KMS-11 (cell line): Measurements from ENCODE around the gene RIPK4.
"Not testable (repeated sequence)": the region's sequence is repeated elsewhere in the genome, so short reads cannot be mapped to it uniquely, and the experiment has no call there.

Experiments
- H2AFZ ChIP-seq: fragments of 200-600 bp; sonication (generic); 2 replicates; pipeline ENCODE4 v1.6.1; 2016; ENCODE audit warnings: antibody characterized with exemption, mixed run types, low read depth
- H3K27ac ChIP-seq: fragments of 200-600 bp; sonication (generic); 2 replicates; pipeline ENCODE4 v1.6.1; 2016; ENCODE audit warnings: mild to moderate bottlenecking, mixed run types
- H3K27me3 ChIP-seq: fragments of 200-600 bp; sonication (generic); 2 replicates; pipeline ENCODE4 v1.6.1; 2017; ENCODE audit warnings: mild to moderate bottlenecking, low read depth, mixed run types, moderate library complexity; ENCODE audit not compliant: insufficient read depth
- H3K36me3 ChIP-seq: fragments of 200-600 bp; sonication (generic); 2 replicates; pipeline ENCODE4 v1.6.1; 2017; ENCODE audit warnings: mild to moderate bottlenecking, mixed run types; ENCODE audit not compliant: insufficient read depth
- H3K4me1 ChIP-seq: fragments of 200-600 bp; sonication (generic); 2 replicates; pipeline ENCODE4 v1.6.1; 2016; ENCODE audit warnings: mild to moderate bottlenecking, low read depth, mixed run types; ENCODE audit not compliant: poor library complexity, severe bottlenecking
- H3K4me2 ChIP-seq: fragments of 200-600 bp; sonication (generic); 2 replicates; pipeline ENCODE4 v1.7.0; 2016; ENCODE audit warnings: mild to moderate bottlenecking, mixed run types
- H3K4me3 ChIP-seq: fragments of 200-600 bp; sonication (generic); IDR thresholded peaks from 2 replicates; pipeline ENCODE4 v1.6.1; 2017; ENCODE audit warnings: low read depth, low read length, mixed read lengths; ENCODE audit not compliant: insufficient read depth
- H3K79me2 ChIP-seq: fragments of 200-600 bp; sonication (generic); 2 replicates; pipeline ENCODE4 v1.6.1; 2016; ENCODE audit warnings: low read depth, mixed run types; ENCODE audit not compliant: insufficient read depth
- H3K9ac ChIP-seq: fragments of 200-600 bp; sonication (generic); 2 replicates; pipeline ENCODE4 v1.6.1; 2016; ENCODE audit warnings: mild to moderate bottlenecking, mixed run types
- H4K20me1 ChIP-seq: fragments of 200-600 bp; sonication (generic); 2 replicates; pipeline ENCODE4 v1.6.1; 2016; ENCODE audit warnings: mild to moderate bottlenecking, mixed run types; ENCODE audit not compliant: insufficient read depth
- TF ChIP-seq, protein P1 (sequence below): fragments of 200-600 bp; sonication (generic); conservative IDR thresholded peaks from 2 replicates; pipeline ENCODE4 v1.6.1; 2017; ENCODE audit warnings: low read depth, mild to moderate bottlenecking, antibody characterized with exemption, low read length, moderate library complexity, mixed read lengths

The RIPK4 gene

DNA sequence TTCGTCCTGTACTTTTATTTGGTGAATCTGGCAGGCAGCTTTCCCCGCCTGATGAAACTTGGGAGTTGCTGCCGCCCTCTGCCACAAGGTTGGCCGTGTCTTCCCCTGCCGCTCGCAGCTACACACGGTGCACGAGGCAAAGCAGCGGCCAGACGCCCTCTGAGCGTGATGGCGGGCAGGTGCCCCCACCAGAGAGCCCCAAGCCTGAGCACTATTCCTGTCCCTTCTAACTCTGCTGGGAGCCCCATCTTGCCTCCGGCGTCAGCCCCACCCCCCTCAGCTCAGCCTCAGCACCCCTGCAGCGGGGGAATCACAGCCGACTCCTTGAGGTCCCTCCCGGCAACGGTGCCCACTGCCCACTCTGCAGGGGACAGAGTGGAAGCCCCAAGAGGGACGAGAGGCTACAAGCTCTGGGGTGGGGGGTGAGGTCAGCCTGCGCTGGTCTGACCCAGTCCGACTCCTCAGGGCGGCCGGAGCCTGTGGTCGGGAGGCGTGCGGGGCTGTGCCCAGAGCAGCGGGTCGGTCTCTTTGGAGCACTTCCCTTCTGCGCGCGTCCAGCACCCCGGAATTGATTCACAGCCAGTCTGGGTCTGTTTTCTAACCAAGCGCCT is 41.3 kb downstream of the RIPK4 start:
- no peak overlapping the region for H3K27ac ChIP-seq
- peaks cover 36% of the 10 kb centered on the region for H3K27me3 ChIP-seq

DNA sequence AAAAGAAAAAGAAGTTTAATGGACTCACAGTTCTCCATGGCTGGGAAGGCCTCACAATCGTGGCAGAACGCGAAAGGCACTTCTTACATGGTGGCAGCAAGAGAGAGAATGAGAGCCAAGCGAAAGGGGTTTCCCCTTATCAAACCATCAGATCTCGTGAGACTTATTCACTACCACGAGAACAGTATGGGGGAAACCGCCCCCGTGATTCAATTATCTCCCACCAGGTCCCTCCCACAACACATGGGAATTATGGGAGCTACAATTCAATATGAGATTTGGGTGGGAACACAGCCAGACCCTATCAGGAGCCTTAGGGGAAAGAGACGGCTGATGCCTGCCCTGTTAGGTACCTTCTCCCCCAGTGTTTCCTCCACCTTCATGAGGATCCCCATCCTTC is 43.0 kb downstream of the RIPK4 start:
- H3K27ac ChIP-seq, H3K4me1 ChIP-seq, H3K4me2 ChIP-seq, H3K4me3 ChIP-seq, H2AFZ ChIP-seq, H3K36me3 ChIP-seq, H3K9ac ChIP-seq, H4K20me1 ChIP-seq, H3K79me2 ChIP-seq: not testable (repeated sequence)
- peaks cover 42% of the 10 kb centered on the region; the same call in 1 of the 2 replicates for H3K27me3 ChIP-seq

More for the DNA sequence above, 41.3 kb downstream of the RIPK4 start:
- no peak overlapping the region for H3K4me2 ChIP-seq
- H4K20me1 ChIP-seq = no peaks in the 10 kb centered on the region
- H2AFZ ChIP-seq = no peak overlapping the region
- no peaks in the 10 kb centered on the region for H3K79me2 ChIP-seq
- TF ChIP-seq, protein P1, sequence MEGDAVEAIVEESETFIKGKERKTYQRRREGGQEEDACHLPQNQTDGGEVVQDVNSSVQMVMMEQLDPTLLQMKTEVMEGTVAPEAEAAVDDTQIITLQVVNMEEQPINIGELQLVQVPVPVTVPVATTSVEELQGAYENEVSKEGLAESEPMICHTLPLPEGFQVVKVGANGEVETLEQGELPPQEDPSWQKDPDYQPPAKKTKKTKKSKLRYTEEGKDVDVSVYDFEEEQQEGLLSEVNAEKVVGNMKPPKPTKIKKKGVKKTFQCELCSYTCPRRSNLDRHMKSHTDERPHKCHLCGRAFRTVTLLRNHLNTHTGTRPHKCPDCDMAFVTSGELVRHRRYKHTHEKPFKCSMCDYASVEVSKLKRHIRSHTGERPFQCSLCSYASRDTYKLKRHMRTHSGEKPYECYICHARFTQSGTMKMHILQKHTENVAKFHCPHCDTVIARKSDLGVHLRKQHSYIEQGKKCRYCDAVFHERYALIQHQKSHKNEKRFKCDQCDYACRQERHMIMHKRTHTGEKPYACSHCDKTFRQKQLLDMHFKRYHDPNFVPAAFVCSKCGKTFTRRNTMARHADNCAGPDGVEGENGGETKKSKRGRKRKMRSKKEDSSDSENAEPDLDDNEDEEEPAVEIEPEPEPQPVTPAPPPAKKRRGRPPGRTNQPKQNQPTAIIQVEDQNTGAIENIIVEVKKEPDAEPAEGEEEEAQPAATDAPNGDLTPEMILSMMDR = no peak
- no peak overlapping the region for H3K9ac ChIP-seq
- H3K36me3 ChIP-seq = no peaks in the 10 kb centered on the region
- H3K4me1 ChIP-seq = no peaks in the 10 kb centered on the region
- no peak overlapping the region for H3K4me3 ChIP-seq

DNA sequence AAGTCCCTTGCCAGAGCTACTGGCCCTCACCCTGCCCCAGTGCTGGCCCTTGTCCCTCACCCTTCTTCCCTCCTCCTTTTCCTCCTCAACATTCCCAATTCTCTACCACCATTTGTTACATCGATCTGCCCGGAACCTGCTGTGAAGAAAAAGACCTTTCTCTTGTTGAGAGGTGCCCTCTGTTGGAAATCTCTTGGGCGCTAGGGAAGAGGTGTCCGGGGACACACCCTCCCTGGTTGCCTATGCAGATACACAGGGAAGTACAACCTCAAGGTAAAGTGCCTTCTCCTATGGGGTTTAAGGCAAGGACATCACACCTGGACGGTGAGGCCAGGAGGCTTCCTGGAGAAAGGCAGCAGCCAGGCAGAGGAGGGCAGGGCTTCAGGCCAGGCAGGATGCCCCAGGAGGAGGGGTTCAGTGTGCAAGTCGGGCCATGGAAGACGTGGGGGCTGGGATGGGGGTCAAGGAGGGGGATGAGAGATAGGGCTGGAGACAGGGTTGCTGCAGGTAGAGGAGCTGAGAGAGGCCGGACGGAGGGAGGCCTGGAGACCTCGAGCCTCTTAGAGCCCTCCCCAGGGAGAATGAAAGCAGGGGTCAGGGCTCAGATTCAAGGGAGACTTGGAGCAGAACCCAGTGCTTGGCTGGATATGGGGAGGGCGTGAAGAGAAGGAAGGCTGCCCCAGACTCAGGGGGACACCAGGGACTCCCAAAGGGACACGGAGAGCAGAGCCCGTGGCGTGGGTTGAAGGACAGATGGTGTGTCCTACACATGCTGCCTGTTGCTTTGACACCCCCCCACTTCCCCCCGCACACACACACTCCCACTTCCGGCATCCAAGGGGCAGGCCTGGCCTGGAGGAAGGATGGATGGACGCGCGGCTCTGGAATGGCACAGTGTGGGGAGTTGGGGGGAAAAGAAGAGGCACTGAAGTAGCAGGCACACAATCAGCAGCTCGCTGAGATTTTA is 44.5 kb downstream of the RIPK4 start:
- no peaks in the 10 kb centered on the region for H3K4me1 ChIP-seq
- no peak overlapping the region for H3K4me2 ChIP-seq
- no peak overlapping the region for H3K27ac ChIP-seq
- H2AFZ ChIP-seq = no peak overlapping the region
- H3K9ac ChIP-seq = no peak overlapping the region
- H3K4me3 ChIP-seq = no peak overlapping the region
- H4K20me1 ChIP-seq = no peaks in the 10 kb centered on the region
- no peaks in the 10 kb centered on the region for H3K36me3 ChIP-seq
- peaks cover 53% of the 10 kb centered on the region for H3K27me3 ChIP-seq
- TF ChIP-seq, protein P1 = no peak
- no peaks in the 10 kb centered on the region for H3K79me2 ChIP-seq

DNA sequence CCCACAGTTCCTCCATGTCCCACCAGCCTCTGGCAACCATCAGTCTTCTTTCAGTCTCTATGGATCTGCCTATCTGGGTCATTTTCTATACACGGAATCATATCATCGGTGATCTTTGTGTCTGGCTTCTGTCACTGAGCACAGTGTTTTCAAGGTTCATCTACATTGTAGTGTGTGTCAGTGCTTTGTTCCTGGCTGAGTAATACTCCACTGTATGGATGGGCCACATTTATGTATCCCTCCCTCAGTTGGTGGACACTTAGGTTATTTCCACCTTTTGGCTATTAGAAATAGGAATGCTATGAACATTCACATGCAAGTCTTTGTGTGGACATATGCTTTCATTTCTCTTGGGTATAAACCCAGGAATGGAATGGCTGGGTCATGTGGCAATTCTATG is 46.6 kb downstream of the RIPK4 start:
- H3K9ac ChIP-seq = no peak overlapping the region
- H3K4me2 ChIP-seq = no peak overlapping the region
- H3K36me3 ChIP-seq = no peaks in the 10 kb centered on the region
- H3K27ac ChIP-seq = no peak overlapping the region
- H3K4me3 ChIP-seq = no peak overlapping the region
- H4K20me1 ChIP-seq = no peaks in the 10 kb centered on the region
- H3K4me1 ChIP-seq = no peaks in the 10 kb centered on the region
- peaks cover 50% of the 10 kb centered on the region for H3K27me3 ChIP-seq
- TF ChIP-seq, protein P1 = no peak
- no peak overlapping the region for H2AFZ ChIP-seq
- no peaks in the 10 kb centered on the region for H3K79me2 ChIP-seq
